ENCODE measurements around the gene EXOSC5. TPM values are rescaled to one million over a fixed set of nuclear protein-coding genes. Genes with fewer than 3 reads are reported as not detected.

EXOSC5 gene
- total and polyA plus RNA-seq, 2 of the 13 experiments (the other 11 are each of a cell fraction or from before 2014, with no cell fraction given), result 24.1 to 26.5 TPM

DNA sequence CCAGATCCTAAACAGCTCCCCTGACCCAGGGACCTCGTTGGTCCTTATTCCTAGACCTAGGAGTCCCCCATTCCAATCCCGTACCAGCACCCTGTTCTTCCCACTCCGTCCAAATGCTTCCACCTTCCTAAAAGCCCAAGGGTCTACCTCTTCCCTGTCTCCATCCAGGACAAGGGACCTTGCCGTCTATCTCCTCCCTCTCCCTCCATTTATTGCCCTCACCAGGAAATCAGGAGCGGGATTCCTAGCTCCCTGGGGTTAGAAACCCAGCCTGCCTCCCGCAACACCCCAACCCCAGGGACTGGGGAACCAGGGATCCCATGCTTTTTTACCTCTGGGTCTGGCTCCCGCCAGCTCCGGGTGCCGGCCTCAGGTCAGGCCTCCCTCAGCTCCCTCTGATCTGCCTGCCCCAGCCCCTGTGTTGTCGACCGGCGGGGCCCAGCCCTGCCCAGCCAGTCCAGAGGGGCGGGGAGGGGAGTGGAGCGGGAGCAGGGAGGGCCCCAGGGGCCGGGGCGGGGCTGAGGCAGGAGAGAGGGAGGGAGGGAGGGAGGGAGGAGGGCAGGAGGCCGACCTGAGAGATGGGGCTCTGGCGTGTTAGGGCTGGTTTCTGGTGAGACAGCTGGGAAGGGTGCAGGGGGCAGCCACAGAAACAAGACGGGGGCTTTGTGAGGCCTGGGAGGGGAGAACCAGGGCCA is 29.9 kb upstream of the EXOSC5 start, which contains the start of gene B3GNT8 (continued):
- 0 out of 2 replicates have a peak, but pooled peaks have one; percentile 56 for TF ChIP-seq RELA (CRISPR knock-in tag; IDR thresholded peaks at IDR 0.05)
- peak; percentile 76 for TF ChIP-seq SAP130 (CRISPR knock-in tag; IDR thresholded peaks at IDR 0.05; ENCODE audit: low read depth)
- TF ChIP-seq MAZ (IDR thresholded peaks at IDR 0.05; ENCODE audit: borderline replicate concordance, low read depth, low read length), result peak; percentile 81
- TF ChIP-seq MAZ (CRISPR knock-in tag; IDR thresholded peaks at IDR 0.05; ENCODE audit: low read depth), result peak; percentile 80
- no peak for TF ChIP-seq ZNF790 (CRISPR knock-in tag; IDR thresholded peaks at IDR 0.05; ENCODE audit: borderline replicate concordance)
- TF ChIP-seq, protein P1, sequence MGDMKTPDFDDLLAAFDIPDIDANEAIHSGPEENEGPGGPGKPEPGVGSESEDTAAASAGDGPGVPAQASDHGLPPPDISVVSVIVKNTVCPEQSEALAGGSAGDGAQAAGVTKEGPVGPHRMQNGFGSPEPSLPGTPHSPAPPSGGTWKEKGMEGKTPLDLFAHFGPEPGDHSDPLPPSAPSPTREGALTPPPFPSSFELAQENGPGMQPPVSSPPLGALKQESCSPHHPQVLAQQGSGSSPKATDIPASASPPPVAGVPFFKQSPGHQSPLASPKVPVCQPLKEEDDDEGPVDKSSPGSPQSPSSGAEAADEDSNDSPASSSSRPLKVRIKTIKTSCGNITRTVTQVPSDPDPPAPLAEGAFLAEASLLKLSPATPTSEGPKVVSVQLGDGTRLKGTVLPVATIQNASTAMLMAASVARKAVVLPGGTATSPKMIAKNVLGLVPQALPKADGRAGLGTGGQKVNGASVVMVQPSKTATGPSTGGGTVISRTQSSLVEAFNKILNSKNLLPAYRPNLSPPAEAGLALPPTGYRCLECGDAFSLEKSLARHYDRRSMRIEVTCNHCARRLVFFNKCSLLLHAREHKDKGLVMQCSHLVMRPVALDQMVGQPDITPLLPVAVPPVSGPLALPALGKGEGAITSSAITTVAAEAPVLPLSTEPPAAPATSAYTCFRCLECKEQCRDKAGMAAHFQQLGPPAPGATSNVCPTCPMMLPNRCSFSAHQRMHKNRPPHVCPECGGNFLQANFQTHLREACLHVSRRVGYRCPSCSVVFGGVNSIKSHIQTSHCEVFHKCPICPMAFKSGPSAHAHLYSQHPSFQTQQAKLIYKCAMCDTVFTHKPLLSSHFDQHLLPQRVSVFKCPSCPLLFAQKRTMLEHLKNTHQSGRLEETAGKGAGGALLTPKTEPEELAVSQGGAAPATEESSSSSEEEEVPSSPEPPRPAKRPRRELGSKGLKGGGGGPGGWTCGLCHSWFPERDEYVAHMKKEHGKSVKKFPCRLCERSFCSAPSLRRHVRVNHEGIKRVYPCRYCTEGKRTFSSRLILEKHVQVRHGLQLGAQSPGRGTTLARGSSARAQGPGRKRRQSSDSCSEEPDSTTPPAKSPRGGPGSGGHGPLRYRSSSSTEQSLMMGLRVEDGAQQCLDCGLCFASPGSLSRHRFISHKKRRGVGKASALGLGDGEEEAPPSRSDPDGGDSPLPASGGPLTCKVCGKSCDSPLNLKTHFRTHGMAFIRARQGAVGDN (CRISPR knock-in tag; IDR thresholded peaks at IDR 0.05), result peak; percentile 52; the same call in 1 of the 2 replicates
- 0 out of 2 replicates have a peak, but pooled peaks have one; percentile 41 for TF ChIP-seq KLF6 (CRISPR knock-in tag; IDR thresholded peaks at IDR 0.05)
- TF ChIP-seq, protein P2, sequence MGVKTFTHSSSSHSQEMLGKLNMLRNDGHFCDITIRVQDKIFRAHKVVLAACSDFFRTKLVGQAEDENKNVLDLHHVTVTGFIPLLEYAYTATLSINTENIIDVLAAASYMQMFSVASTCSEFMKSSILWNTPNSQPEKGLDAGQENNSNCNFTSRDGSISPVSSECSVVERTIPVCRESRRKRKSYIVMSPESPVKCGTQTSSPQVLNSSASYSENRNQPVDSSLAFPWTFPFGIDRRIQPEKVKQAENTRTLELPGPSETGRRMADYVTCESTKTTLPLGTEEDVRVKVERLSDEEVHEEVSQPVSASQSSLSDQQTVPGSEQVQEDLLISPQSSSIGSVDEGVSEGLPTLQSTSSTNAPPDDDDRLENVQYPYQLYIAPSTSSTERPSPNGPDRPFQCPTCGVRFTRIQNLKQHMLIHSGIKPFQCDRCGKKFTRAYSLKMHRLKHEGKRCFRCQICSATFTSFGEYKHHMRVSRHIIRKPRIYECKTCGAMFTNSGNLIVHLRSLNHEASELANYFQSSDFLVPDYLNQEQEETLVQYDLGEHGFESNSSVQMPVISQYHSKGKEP (CRISPR knock-in tag; IDR thresholded peaks at IDR 0.05), result no peak
- no peak for TF ChIP-seq ZNF619 (CRISPR knock-in tag; IDR thresholded peaks at IDR 0.05)
- peak; percentile 76 for TF ChIP-seq POLR2G (IDR thresholded peaks at IDR 0.05; ENCODE audit: low read depth, low read length)
- TF ChIP-seq, protein P3, sequence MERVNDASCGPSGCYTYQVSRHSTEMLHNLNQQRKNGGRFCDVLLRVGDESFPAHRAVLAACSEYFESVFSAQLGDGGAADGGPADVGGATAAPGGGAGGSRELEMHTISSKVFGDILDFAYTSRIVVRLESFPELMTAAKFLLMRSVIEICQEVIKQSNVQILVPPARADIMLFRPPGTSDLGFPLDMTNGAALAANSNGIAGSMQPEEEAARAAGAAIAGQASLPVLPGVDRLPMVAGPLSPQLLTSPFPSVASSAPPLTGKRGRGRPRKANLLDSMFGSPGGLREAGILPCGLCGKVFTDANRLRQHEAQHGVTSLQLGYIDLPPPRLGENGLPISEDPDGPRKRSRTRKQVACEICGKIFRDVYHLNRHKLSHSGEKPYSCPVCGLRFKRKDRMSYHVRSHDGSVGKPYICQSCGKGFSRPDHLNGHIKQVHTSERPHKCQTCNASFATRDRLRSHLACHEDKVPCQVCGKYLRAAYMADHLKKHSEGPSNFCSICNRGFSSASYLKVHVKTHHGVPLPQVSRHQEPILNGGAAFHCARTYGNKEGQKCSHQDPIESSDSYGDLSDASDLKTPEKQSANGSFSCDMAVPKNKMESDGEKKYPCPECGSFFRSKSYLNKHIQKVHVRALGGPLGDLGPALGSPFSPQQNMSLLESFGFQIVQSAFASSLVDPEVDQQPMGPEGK (CRISPR knock-in tag; IDR thresholded peaks at IDR 0.05), result peak; percentile 84
- no peak for TF ChIP-seq YEATS4 (CRISPR knock-in tag; IDR thresholded peaks at IDR 0.05; ENCODE audit: borderline replicate concordance)
- no peak for TF ChIP-seq TOPORS (CRISPR knock-in tag; IDR thresholded peaks at IDR 0.05)
- no peak for TF ChIP-seq BRD4 (CRISPR knock-in tag; IDR thresholded peaks at IDR 0.05)
- TF ChIP-seq SP1 (IDR thresholded peaks at IDR 0.05), result no peak
- TF ChIP-seq SP1 (CRISPR knock-in tag; IDR thresholded peaks at IDR 0.05), result peak; percentile 22; the same call in 1 of the 2 replicates
- TF ChIP-seq, protein P4, sequence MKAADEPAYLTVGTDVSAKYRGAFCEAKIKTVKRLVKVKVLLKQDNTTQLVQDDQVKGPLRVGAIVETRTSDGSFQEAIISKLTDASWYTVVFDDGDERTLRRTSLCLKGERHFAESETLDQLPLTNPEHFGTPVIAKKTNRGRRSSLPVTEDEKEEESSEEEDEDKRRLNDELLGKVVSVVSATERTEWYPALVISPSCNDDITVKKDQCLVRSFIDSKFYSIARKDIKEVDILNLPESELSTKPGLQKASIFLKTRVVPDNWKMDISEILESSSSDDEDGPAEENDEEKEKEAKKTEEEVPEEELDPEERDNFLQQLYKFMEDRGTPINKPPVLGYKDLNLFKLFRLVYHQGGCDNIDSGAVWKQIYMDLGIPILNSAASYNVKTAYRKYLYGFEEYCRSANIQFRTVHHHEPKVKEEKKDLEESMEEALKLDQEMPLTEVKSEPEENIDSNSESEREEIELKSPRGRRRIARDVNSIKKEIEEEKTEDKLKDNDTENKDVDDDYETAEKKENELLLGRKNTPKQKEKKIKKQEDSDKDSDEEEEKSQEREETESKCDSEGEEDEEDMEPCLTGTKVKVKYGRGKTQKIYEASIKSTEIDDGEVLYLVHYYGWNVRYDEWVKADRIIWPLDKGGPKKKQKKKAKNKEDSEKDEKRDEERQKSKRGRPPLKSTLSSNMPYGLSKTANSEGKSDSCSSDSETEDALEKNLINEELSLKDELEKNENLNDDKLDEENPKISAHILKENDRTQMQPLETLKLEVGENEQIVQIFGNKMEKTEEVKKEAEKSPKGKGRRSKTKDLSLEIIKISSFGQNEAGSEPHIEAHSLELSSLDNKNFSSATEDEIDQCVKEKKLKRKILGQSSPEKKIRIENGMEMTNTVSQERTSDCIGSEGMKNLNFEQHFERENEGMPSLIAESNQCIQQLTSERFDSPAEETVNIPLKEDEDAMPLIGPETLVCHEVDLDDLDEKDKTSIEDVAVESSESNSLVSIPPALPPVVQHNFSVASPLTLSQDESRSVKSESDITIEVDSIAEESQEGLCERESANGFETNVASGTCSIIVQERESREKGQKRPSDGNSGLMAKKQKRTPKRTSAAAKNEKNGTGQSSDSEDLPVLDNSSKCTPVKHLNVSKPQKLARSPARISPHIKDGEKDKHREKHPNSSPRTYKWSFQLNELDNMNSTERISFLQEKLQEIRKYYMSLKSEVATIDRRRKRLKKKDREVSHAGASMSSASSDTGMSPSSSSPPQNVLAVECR (CRISPR knock-in tag; IDR thresholded peaks at IDR 0.05; ENCODE audit: borderline replicate concordance), result peak; percentile 58; the same call in 1 of the 2 replicates
- TF ChIP-seq ZNF792 (CRISPR knock-in tag; IDR thresholded peaks at IDR 0.05), result no peak
